ENCODE results near the gene GNAI2. TPM values are rescaled to one million over a fixed set of nuclear protein-coding genes. Genes with fewer than 3 reads are reported as not detected.

Gene GNAI2
- total and polyA plus RNA-seq, 12 donors, result 109 to 275 (median 166) TPM

DNA sequence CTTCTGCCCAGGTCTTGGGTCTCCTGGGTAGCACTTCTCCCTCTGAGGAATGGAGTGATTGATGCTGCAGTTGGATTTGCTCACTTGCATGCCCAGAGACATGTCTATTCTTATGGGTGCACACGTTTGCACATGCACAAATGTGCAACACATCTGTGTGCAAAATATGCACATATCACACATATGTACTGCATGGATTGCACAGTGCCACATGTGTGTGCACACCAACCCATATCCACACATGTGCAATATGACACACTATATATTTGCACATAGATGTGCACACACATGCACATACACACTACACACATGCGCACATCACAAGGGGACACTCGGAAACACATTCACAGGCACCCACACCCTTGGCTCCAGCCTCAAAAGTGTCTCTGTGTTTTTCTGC, 32.3 kb downstream of the GNAI2 start:
- intact Hi-C loops (cut with DNase I), result no loop called here
- H3K4me1 ChIP-seq (replicated peaks in 1 of 2), result peaks cover 63 to 65% of the 10 kb centered on the region in 2 donors
- H3K36me3 ChIP-seq (replicated peaks in 1 of 2), result no peaks in the 10 kb centered on the region
- no peaks in the 10 kb centered on the region for H3K27me3 ChIP-seq
- no peaks in the 10 kb centered on the region for H3K9me3 ChIP-seq (replicated peaks in 1 of 3)
- H3K4me3 ChIP-seq, result no peak overlapping the region
- DNase-seq, result no peak
- peak overlapping the region in 4 of 5 donors; percentile 87 to 97 (median 91) for H3K27ac ChIP-seq
- WGBS, 4 donors, result 35 to 50% (median 47%) methylated on average over 3 of the region's 3 CpGs
- TF ChIP-seq, protein P1, sequence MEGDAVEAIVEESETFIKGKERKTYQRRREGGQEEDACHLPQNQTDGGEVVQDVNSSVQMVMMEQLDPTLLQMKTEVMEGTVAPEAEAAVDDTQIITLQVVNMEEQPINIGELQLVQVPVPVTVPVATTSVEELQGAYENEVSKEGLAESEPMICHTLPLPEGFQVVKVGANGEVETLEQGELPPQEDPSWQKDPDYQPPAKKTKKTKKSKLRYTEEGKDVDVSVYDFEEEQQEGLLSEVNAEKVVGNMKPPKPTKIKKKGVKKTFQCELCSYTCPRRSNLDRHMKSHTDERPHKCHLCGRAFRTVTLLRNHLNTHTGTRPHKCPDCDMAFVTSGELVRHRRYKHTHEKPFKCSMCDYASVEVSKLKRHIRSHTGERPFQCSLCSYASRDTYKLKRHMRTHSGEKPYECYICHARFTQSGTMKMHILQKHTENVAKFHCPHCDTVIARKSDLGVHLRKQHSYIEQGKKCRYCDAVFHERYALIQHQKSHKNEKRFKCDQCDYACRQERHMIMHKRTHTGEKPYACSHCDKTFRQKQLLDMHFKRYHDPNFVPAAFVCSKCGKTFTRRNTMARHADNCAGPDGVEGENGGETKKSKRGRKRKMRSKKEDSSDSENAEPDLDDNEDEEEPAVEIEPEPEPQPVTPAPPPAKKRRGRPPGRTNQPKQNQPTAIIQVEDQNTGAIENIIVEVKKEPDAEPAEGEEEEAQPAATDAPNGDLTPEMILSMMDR (IDR thresholded peaks at IDR 0.05), result no peak
- TF ChIP-seq POLR2A (IDR thresholded peaks at IDR 0.05), result no peak

DNA sequence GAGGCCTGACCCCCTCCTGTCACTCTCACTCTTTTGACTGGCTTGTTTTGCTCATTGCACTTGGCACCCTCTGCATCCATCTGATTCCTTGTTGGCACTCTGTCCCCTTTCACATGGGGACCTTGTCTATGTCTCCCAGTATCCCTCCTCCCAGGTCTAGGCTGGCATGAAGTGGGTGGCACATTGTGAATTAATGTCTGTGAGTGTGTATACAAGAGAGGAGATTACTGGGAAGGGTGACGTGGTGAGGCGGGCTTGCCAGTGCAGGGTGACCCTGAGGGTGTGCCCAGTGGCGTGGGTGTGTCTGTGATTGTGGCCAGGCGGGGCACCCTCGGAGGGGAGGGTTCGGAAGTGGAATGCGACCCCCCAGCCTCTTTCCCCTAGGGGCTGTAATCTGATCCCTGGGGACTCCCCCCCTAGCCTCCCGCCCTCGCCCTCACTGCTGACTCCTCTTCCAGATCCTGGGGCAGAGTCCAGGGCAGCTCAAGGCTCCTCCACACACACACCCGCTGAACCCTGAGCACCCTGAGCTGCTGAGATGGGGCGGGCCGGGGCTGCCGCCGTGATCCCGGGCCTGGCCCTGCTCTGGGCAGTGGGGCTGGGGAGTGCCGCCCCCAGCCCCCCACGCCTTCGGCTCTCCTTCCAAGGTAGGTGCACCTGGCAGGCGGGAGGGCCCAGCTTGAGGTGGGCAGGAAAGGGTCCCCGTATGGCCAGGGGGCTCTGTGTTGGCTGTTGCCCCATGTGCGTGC, 32.9 kb downstream of the GNAI2 start, which contains the start of gene SEMA3B:
TSS of gene SEMA3B (plus strand) at position 445 of the 749 bp plus-strand sequence. CDS start at position 539, 94 bp downstream.
- intact Hi-C loops (cut with DNase I), result no loop called here
- Histone ChIP-seq H3K27ac (peak within 1 kb of the TSS; percentile 83 to 97 (median 89)), H3K36me3 (replicated peaks in 1 of 2) (peaks cover 0 to 6% of the 10 kb centered on the region in 2 donors), H3K4me3 (peak within 1 kb of the TSS in 2 of 4 donors; percentile 19 to 37), H3K4me1 (replicated peaks in 1 of 2) (peaks cover 64 to 65% of the 10 kb centered on the region in 2 donors), H3K9me3 (replicated peaks in 1 of 3) (no peaks in the 10 kb centered on the region), H3K27me3 (no peaks in the 10 kb centered on the region)
- WGBS, 4 donors, result 27 to 48% (median 37%) methylated on average over 11 to 21 of the region's 21 CpGs
- peak; percentile 90 to 97 (median 95) for DNase-seq
- TF ChIP-seq POLR2A (IDR thresholded peaks at IDR 0.05), result peak; percentile 72 to 87
- TF ChIP-seq, protein P1 (IDR thresholded peaks at IDR 0.05), result no peak

DNA sequence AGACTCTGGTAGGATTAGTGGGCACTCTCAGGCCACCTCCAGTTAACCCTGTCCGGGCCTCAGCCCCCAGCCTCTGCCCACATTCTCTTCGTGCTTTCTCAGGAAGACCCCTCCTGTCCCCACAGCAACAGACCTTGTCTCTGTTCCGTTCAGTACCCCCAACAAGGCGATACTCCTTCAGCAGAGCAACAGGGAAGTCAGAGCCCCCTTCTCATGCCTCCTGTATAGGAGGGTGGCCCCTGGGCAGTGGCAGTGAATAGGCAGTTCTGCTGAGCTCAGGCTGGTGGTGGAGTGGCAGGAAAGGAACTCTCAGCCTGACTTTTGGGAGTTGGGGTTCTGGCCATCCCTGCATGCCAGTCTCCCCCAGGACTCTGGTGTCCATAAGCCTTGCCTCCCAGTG, 33.5 kb downstream of the GNAI2 start:
- Histone ChIP-seq H3K4me3 (peak overlapping the region in 2 of 4 donors; percentile 19 to 37), H3K27ac (peak overlapping the region; percentile 83 to 97 (median 89)), H3K4me1 (replicated peaks in 1 of 2) (peaks cover 59 to 63% of the 10 kb centered on the region in 2 donors), H3K9me3 (replicated peaks in 1 of 3) (no peaks in the 10 kb centered on the region), H3K27me3 (no peaks in the 10 kb centered on the region), H3K36me3 (replicated peaks in 1 of 2) (peaks cover 0 to 9% of the 10 kb centered on the region in 2 donors)
- DNase-seq, result no peak
- intact Hi-C loops (cut with DNase I), result no loop called here
- WGBS, 4 donors, result 37 to 48% (median 46%) methylated on average over 2 to 4 of the region's 4 CpGs
- TF ChIP-seq POLR2A (IDR thresholded peaks at IDR 0.05), result no peak
- TF ChIP-seq, protein P1 (IDR thresholded peaks at IDR 0.05), result no peak

DNA sequence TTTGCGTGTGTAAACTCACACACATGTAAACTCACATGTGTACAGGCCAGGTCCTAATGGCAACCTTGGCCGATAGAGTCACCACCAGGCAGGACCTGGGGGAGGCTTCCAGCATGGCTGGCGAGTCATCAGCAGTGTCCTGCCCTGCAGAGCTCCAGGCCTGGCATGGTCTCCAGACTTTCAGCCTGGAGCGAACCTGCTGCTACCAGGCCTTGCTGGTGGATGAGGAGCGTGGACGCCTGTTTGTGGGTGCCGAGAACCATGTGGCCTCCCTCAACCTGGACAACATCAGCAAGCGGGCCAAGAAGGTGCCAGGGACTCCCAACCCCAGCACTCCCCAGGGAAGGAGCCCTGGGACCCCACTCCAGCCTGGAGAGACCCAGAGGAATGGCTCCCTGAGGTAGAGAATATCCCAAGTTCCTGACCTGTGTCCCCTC, 34.0 kb downstream of the GNAI2 start:
- TF ChIP-seq, protein P1 (IDR thresholded peaks at IDR 0.05), result no peak
- no peak for TF ChIP-seq POLR2A (IDR thresholded peaks at IDR 0.05)
- peak overlapping the region in 2 of 4 donors; percentile 19 to 37 for H3K4me3 ChIP-seq
- peak in 4 of 7 donors; percentile 49 to 65 (median 60) for DNase-seq

More for the DNA sequence above, 34.0 kb downstream of the GNAI2 start:
- peak overlapping the region; percentile 83 to 97 (median 89) for H3K27ac ChIP-seq
- H3K27me3 ChIP-seq, result peaks cover under 1% of the 10 kb centered on the region
- H3K36me3 ChIP-seq (replicated peaks in 1 of 2), result peaks cover 0 to 14% of the 10 kb centered on the region in 2 donors
- peaks cover 54 to 63% of the 10 kb centered on the region in 2 donors for H3K4me1 ChIP-seq (replicated peaks in 1 of 2)
- intact Hi-C loops (cut with DNase I), result loop anchor here (5.0 to 10.0 kb wide), 4 partner anchors 38 to 145 kb away; partner anchors contain the start of gene HYAL2 (in 1 of the 2)
- 41 to 56% (median 44%) methylated on average over 7 to 8 of the region's 8 CpGs; no CpG with 5 or more reads in 1 of the 4 donors for WGBS, 4 donors
- no peaks in the 10 kb centered on the region for H3K9me3 ChIP-seq (replicated peaks in 1 of 3)

All from adrenal gland (tissue), 12 donors.